ENCODE data around the gene FABP3.
A peak's percentile ranks its signal among the peaks of the same experiment; 100 is the strongest.
"Not testable (repeated sequence)": the region's sequence is repeated elsewhere in the genome, so short reads cannot be mapped to it uniquely, and the experiment has no call there.

Gene FABP3

DNA sequence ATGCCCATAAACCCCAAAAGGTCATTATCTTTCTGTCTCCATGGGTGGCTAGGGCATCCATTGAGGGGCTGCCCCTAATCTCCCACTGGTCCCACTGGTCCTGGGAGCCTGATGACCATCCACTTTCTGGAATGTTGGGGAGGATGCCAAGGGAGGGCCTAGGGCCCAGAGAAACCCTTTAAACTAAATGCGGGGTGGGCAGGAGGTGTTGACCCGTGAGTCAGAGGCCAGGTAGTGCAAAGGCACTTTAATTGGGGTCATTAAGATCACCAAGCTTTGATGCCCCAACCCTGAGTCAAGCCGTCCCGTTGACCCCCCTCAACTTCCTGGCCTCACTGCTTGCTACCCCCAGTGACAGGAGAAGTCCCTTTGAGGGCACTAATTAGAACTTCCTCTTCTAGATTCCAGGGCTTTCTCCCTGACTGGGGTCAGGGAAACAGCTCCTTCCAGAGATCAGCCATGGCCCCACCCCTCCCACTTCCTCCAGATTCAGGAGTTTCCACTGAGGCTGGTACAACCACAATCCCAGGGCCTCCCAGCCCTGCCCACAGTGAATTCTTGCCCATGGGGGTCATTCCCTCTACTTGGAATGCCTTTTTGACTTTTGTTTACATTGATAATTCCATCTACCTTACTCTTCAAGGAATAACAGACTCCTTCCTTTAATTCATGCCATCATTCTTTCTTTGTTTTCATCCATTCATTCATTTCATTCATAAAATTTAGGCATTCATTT lies 24.7 kb upstream of the FABP3 start:
- DNase-seq, result no peak

DNA sequence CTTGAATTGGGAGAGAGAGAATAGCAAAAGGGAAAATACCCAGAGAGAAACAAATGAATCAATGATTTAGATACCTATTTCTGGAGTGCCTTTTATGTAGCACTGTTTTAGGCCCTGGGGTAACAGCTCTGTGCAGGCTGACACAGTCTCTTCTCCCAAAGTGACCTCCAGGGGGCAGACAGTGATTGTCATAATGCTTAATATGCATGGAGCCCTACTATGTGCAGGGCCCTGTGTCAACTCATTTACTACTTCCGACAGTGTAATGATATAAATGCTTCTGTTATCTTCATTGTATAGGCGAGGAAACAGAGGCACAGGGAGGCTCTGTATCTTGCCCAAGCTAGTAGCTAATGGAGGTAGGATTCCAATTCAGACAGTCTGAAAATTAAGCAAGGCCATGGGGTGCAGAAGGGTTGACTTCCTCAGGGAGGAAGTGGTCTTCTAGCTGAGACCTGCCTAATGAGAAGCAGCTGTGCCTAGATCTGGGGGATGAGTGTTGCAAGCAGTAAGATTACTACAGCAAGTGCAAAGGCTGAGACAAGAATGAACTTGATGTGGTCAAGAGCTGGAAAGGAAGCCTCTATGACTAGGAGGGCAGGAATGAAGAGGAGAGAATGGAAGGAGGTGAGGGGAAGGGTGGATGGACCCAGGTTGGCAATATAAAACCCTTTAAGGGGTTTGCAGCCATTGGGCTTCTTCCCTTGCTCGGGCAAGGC lies 23.9 kb upstream of the FABP3 start:
- DNase-seq, result no peak

DNA sequence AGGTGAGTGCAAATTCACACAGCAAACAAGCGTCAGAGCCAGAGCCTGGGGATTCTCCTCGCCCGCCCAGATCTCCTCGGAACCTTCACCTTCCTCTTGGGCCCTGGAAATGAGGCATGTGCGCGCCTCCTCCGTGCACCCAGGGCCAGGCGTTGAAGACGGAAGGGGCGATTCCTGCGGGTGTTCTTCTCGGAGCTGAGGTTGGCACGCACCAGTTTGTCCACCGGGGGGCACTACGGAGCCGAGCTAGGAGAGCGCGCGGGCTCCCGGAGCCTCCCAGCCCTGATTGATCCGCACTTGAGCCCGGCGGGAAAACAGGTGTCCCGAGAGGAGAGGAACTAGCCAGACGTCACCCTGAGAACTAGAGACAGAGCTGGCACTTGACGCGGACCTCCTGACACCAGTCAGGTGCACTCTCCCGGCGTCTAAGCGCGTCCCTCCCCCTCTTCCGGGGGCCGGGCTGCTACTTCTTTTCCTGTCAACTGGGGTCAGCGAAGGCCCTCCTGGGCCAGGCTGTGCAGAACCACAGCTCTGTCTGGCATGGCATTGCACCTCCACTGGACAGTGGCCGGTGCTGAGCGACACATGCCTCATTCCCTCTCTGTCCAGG lies 21.8 kb upstream of the FABP3 start:
- DNase-seq, result peak; percentile 76

DNA sequence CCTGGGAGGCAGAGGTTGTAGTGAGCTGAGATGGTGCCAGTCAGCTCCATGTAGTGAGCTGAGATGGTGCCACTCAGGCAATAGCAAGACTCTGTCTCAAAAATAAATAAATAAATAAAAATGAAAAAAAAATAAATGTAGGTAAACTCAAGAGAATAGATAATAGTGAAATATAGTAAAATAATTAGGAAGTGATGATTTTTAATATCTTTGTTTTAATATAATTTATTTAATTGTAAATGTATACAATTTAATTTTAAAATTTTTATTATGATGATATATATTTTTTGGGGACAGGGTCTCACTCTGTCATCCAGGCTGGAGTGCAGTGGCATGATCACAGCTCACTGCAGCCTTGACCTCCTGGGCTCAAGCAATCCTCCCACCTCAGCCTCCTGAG lies 20.6 kb upstream of the FABP3 start:
- no peak for DNase-seq

DNA sequence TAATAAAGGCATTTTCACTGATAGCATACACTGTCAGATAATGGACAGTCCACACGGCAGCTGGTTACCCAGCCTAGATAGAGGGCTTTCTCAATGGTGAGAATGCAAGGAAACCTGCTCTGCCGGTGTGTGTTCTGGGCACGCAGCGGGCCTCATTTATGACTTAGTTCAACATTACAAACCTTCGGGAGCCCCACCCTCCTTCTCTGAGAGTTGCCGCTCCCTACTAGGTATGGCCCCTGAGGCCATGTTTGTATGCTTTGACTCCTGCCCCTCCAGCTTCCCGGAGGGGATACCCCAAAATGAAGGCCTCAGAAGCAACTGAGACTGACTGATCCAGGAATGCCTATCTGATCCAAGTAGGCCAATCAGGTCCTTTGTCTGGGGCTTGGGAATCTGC lies 17.2 kb upstream of the FABP3 start:
- DNase-seq, result no peak

DNA sequence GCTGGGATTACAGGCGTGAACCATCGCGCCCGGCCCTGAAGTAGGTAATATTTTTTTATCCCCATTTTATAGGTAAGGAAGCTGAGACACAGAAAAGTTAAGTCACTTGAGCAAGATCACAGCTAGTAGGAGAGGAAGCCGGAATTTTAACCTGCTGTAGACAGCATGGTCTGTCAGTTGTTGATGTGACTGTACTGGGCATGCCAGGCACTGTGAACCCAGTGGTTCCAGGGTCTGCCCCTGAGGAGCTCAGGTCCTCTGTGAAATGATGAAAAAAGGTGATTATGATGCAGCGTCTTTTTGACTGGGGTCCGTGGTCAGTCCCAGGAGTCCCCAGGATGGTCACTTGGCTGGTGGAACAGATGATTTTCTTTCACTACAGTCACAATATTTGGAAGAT lies 16.7 kb upstream of the FABP3 start:
- DNase-seq, result no peak

DNA sequence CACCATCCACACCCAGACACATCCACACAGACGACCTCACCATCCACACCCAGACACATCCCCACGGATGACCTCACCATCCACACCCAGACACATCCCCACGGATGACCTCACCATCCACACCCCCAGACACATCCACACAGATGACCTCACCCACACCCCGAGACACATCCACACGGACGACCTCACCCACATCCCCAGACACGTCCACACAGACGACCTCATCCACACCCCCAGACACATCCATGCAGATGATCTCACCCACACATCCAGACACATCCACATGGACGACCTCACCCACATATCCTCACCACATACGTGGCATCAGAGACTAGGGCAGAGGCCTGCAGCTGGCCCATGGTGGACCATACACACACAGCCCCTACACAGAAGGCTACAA lies 14.7 kb upstream of the FABP3 start:
- DNase-seq, result no peak

DNA sequence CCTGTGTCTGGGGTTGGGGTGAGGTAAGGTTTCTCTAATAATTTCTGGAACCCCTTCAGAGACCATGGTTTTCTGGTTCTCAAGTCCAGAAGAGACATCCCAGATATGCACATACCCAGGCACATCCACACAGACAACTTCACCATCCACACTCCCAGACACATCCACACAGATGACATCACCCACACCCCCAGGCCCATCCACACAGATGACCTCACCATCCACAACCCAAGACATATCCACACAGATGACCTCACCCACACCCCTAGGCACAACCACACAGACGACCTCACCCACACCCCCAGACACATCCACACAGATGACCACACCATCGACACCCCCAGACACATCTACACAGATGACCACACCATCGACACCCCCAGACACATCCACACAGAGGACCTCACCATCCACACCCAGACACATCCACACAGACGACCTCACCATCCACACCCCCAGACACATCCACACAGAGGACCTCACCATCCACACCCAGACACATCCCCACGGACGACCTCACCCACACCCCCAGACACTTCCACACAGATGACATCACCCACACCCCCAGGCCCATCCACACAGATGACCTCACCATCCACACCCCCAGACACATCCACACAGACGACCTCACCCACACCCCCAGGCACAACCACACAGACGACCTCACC lies 13.8 kb upstream of the FABP3 start:
- DNase-seq, result not testable (repeated sequence)

DNA sequence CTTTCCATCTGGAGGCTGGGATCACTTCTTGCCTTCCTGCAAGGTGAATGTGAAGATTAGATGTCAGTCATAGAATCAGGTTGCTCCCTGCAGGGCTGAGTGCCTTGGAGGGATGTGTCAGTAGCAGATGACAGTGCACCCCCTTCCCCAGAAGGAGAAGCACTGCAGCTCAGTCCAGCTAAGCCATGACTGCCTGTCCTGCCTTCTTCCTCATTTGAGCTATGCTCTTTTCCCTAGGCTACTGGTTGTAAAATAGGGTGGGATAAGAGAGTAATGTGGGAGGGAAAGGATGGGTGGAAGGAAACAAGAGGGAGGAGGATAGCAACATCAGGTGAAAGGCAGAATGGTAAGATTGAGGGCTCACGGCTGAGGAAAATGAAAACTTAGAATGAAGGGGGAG lies 11.1 kb upstream of the FABP3 start:
- DNase-seq, result no peak

DNA sequence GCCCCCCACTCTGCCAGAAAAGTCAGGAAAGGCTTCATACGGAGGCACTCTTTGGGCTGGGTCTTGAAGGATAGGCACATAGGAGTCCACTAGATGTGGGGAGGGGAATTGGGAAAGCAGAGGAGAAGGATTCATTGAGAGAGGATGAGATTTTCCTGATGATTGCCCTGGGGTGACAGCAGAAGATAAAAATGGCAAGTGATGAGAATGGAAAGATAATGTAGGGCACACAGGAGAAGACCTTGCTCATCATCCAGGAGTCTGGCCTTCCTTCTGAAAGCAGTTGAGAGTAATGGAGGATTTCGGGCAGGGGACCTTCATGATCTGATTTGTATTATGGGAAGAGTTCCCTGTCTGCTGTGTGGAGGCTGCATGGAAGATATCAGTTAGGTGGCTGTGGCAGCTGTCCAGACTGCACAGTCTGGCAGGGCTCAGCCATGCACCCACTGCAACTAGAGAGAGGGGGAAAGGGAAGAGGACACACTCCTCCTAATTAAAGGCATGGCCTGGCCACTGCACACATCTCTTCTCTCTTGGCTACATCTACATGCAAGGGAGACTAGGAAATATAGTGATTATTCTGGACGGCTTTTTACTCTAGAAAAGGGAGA lies 9.6 kb upstream of the FABP3 start:
- no peak for DNase-seq

DNA sequence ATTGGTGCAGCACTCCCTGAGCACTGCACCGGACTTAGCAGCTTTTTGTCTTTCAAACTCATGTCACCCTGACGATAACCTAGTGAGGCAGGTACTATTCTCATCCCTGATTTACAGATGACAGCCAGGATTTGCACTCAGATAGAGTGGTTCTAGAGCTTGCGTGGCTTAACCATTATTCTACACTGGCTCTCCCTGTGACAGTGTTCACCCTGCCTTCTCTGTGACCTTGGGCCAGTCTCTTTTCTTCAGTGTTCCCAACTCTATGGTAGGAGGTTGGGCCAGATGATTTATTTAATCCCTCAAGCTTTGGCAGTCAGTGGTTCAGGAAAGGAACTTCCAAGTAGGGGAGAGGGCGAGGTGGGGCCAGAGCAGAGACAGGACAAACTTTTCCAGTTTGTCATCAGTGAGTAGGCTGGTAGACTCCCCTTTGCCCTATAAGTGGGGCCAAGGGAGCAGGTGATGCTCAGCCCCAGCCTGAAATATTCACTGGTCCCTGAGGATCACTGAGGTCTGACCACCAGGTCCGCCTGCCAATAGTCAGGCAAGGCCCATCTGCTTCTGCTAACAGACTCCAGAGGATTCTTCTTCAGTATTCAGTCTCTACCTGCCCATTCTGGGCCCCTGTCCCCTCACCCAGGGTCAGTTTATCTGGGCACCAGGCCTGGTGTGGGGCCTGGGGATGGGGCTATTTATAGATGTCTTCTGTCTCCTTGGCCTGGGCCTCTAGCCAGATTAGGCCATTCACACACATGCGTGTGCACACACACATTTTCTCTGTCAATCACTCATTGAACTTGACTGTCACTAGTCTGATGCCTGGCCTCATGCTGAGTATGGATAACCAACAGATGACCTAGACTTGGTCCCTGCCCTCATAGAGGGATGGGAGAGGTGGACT lies 8.8 kb upstream of the FABP3 start:
- DNase-seq, result no peak

DNA sequence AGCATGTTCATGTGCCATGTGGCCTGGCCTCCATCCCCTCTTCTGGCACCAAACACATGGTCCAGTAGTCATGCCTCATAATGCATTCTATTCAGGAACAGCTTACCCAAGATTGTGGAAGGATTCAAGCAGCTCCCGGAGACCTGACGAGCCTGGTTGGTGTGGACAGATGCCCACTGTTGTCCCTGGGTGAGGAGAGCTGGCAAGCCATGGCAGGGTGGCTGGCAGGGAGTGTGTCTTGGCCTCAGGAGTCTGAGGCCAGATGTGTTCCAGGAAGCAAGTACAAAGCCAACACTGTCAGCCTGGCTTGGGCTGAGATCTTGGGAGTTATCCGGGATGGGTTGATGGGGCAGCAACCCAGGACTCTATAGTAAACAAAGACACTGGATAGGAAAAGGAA lies 7.3 kb upstream of the FABP3 start:
- no peak for DNase-seq

DNA sequence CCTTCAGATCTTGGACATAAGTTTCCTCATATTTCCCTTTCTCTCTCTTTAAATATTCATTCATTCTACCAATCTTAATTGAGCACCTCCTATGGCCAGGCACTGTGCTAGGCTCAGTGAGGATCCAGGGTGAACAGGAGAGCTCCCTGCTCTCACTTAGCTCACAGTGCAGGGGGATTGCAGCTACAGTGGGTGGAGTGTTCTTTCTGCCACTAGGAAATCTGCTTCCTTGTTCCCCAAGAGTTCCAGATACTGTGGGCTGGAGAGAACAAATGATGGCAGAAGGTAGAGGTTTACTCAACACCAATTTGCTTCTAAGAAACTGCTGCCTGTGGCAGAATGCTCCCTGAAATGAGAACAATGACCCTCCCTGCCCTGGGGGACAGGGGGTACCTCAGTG lies 5.1 kb upstream of the FABP3 start:
- no peak for DNase-seq

DNA sequence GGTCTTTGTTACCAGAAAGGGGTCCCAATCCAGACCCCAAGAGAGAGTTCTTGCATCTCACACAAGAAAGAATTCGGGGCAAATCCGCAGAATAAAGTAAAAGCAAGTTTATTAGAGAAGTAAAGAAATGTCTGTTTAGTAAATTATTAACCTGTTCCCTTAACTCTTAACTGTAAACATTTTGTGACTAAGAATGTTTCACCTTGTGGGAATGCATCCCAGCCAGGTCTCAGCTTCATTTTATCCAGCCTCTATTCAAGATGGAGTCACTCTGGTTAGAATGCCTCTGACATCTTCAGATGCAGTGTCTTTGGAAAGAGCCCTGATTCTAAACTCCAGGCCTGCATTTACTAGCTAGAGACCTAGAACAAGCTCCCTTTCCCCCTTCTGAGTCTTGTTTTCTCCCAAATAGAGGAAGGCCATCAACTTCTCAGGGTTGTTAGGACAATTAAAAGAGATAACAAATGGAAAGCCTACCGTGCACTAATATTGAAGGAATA lies 4.5 kb upstream of the FABP3 start:
- no peak for DNase-seq

DNA sequence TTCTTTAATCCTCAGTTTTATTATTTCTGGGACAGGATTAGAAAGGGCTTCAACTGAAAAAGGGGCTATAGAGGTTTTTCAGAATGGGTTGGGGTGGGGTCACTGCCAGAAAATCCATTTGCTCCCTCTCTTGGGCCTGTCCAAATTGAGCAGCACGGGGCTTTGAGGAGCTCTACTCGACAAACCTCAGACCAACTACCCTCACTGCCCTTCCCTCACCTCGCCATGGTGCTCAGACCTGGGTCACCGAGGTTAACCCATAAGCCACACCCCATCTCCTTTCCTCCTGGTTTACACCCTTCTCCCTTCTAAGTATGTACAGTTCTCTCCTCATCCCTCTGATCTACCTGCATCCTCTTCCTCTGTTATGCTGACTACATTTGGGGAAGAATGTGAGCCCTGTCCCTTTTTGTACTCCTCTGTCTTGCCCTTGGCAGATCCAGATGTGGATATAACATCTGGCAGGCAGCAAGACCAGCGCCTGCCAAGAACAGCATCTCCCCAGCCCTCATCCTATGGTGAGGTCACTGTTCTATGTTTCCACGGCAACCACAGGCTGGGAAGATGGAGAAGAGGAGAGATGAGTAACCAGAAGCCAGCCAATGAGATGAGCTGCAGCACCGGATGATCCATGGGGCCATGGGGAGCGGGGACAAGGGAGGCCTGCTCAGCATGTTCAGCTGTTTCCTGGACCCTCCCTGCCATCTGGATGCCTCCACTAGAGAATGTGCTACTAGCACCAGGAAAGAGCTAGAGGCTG lies 3.7 kb upstream of the FABP3 start:
- no peak for DNase-seq

DNA sequence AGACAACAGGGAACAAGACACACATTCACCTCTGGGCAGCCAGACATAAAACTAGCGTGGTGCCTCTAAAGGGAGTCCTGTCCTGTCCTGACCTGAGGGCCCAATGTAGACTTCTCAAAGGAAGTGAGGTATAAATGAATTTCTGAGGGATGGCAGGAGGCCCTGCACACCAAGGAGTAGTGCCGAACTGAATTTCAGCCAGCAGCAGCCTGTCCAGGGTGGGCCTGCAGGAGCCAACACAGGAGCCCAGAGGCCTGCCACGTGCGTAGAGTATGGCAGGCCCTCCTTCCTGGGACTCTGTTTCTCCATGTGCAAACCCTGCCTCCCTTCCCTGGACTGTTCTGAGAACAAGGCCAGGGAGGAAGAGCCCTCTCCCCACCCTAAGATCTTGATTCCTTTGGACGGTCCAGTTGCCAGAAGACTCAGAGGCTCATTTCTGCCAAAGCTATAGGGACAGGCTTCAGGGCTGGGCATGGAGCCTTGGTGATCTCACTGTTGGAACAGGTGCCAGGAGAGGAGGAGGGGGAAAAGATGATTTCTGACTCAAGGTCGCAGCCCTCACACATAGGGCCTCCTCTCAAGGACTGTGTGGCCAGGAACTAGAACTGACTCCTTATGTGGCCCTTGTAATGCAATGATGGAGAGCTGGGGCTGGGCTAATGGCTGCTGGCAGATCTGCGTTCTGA lies 1.8 kb upstream of the FABP3 start:
- no peak for DNase-seq

DNA sequence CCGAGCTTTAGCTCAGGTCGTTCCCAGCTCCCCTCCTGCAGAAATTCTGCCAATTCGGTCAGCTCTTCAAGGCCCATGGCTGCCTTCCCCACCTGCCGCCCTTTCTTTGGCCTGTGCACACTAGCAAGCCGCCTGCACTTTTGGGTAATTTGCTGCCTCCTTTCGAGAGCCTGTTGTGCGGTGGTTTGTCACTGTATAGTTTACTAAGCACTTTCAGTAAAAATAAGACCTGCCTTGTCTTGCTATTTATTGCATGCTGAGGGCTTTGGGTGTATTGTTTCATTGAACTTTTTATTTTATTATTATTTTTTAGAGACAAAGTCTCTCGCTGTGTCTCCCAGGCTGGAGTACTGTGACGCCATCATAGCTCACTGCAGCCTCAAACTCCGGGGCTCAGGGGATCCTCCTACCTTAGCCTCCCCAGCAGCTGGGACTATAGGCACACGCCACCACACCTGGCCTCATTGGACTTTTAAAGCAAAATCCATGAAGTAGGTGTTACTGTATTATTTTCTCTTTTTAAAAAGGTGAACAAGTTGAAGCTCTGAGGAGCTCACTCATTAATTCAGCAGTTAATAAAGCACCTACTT lies 1.1 kb upstream of the FABP3 start:
- DNase-seq, result no peak

DNA sequence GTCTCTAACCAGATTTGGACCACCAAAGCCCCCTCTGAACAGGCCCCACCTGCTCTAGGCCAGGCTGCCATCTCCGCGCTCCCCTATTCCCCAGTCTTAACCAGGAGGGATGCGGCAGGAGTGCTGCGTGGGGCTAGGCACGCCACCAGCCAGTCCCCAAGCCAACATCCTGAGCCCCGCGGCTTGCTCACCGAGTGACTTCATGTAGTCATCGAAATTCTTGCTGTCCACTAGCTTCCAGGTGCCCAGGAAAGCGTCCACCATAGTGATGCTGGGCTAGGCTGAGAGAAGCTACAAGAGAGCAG lies 173 bp downstream of the FABP3 start:
- no peak for DNase-seq

DNA sequence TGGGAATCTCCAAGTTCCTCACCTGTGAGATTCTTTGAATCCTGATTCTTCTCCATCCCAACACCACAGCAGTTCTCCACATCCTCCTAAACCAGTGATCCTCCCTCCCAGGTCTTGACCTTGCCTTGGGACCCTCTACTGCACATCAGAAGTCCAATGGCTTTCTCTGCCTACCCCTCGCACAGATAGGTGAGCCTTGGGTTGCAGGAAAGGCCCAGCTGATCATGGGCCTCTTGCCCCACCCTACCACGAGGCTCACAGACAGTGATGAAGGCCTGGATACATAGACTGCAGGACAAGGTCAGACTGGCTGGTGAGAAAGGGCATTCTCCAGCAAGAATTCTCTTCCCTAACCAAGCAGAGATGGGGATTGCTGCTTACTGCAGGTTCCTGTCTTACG lies 825 bp downstream of the FABP3 start:
- DNase-seq, result no peak

All from NCI-H1048 (cell line).